Pancreas (tissue), 10 donors: ENCODE measurements around the gene PKD1L1. TPM values are rescaled to one million over a fixed set of nuclear protein-coding genes. Genes with fewer than 3 reads are reported as not detected.

Source experiments
- ATAC-seq, 4 donors: fragments of 200-7000 bp; cut with Tn5 transposase; one replicate each; pipeline versions ENCODE4 v1.8.0 to v1.9.1; 2020; ENCODE audit warnings: mild to moderate bottlenecking in 4 of 4, moderate library complexity in 4 of 4
- DNase-seq, 6 donors: peaks; one replicate each; pipeline ENCODE4 v3.0.0-alpha.2; 2020
- FAIRE-seq: peaks from 2 replicates; lab custom pipeline; 2012; peaks lifted over from hg19 to GRCh38; lab: Jason Lieb, UNC
- H3K27ac ChIP-seq, 4 donors: fragments of 200-600 bp; sonication (generic); 1 replicate in 3 of 4; 2 replicates in 1 of 4; pipeline versions ENCODE4 v1.5.0 to v1.8.0; 2020
- H3K27me3 ChIP-seq, 4 donors: fragments of 200-600 bp; one replicate each; pipeline ENCODE4 v1.8.0; 2021
- H3K36me3 ChIP-seq, 3 donors: fragments of 200-600 bp; sonication (generic) in 1 of 3; one replicate each; pipeline versions ENCODE4 v1.5.0 to v1.8.0; 2020 to 2021
- H3K4me1 ChIP-seq, 3 donors: fragments of 200-600 bp; one replicate each; pipeline ENCODE4 v1.8.0; 2021
- H3K4me3 ChIP-seq, 4 donors: fragments of 200-600 bp; sonication (generic) in 2 of 4; one replicate each; pipeline versions ENCODE4 v1.5.0 to v1.8.0; 2020 to 2021
- H3K9me3 ChIP-seq, 4 donors: fragments of 200-600 bp; one replicate each; pipeline ENCODE4 v1.8.0; 2021
- CTCF ChIP-seq, 4 donors: fragments of 200-600 bp; sonication (generic) in 3 of 4; IDR thresholded peaks; one replicate each; pipeline versions ENCODE4 v1.5.0 to v1.8.0; 2021; ENCODE audit warnings: antibody characterized with exemption in 4 of 4
- WGBS, 2 donors: extraction: QIAGEN DNeasy Blood & Tissue Kit; methylation state at CpG; one replicate each; pipeline ENCODE4 v1.1.7; 2013; 5-methylcytosine and 5-hydroxymethylcytosine counted together
- intact Hi-C, 3 donors: fragments of 100-400 bp; cut with DNase I; formaldehyde crosslinking; loops; one replicate each; pipeline versions ENCODE4 v1.11.1 to v1.14.2; 2022
- polyA plus RNA-seq, 2 donors: library from polyadenylated mRNA; stranded (reverse); fragments of 200-250 nt; gene quantifications; one replicate each; pipeline ENCODE4 v1.2.3, GENCODE V29; 2013
- total RNA-seq, 6 donors: library from RNA; stranded (reverse); fragmentation: NEBNext Ultra II Directional in 4 of 6; extraction: Animal tissue kit (Norgen Biotek cat#: 25700) in 4 of 6; gene quantifications; one replicate each; pipeline versions ENCODE4 v1.2.1 to v1.2.4, GENCODE V29; 2021 to 2023
- donor health status: healthy with polysubstance abuse.
- donor health status: DM: no; HTN: no; CAD: no; lungs with moderate emphysema.
- donor health status: DM: no; HTN: no; CAD: no.
- donor health status: control.
- donor health status: control.
- donor health status: Bipolar disorder and iron deficiency.
- donor health status: DM: yes; HTN: yes; CAD: no.
- donor health status: DM: no; HTN: no; CAD: no.
- donor health status: DM: no; HTN: no; CAD: no.
- donor health status: DM: yes; HTN: yes; CAD: no.

The PKD1L1 gene
- total and polyA plus RNA-seq, 8 donors: 0.03 to 0.54 (median 0.13) TPM

GRCh38 chr7:47905076-47905920, 43.0 kb downstream of the PKD1L1 start:
- ATAC-seq: no peak
- intact Hi-C loops: no loop called here
- DNase-seq: no peak
- H3K9me3 ChIP-seq: no peaks in the 10 kb centered on the region
- H3K27ac ChIP-seq: no peak overlapping the region
- TF ChIP-seq CTCF (IDR thresholded peaks at IDR 0.05): no peak
- no peak overlapping the region for H3K4me3 ChIP-seq
- no peaks in the 10 kb centered on the region for H3K27me3 ChIP-seq
- no peaks in the 10 kb centered on the region for H3K36me3 ChIP-seq
- 79 to 82% methylated on average over 10 of the region's 10 CpGs for WGBS, 2 donors
- FAIRE-seq: no peak
- peaks cover 0 to 12% (median 4%) of the 10 kb centered on the region in 3 donors for H3K4me1 ChIP-seq

DNA sequence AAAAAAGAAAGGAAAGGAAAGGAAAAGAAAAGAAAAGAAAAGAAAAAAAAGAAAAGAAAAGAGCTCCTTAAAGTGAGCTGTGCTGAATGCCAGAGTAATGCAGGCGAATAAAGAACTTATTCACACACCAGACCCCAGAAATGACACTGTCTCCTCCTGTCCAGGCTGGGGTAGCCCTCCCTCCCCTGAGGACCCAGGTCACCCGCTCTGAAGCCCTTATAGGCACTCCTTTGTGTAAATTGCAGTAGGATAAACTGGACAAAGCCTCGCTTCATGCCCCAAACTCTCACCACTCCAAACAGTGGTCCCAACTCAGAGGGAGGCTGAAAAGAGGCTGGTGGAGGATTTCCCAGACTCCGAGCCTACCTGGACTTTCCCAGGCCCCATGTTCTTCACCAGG, 46.3 kb downstream of the PKD1L1 start:
- Histone ChIP-seq H3K27ac (no peak overlapping the region), H3K4me3 (no peak overlapping the region), H3K27me3 (no peaks in the 10 kb centered on the region), H3K9me3 (no peaks in the 10 kb centered on the region), H3K36me3 (no peaks in the 10 kb centered on the region), H3K4me1 (peaks cover 0 to 6% (median 4%) of the 10 kb centered on the region in 3 donors)
- ATAC-seq: no peak
- no peak for FAIRE-seq
- 87 to 93% methylated on average over 4 of the region's 4 CpGs for WGBS, 2 donors
- no peak for TF ChIP-seq CTCF (IDR thresholded peaks at IDR 0.05)
- intact Hi-C loops: no loop called here
- no peak for DNase-seq

DNA sequence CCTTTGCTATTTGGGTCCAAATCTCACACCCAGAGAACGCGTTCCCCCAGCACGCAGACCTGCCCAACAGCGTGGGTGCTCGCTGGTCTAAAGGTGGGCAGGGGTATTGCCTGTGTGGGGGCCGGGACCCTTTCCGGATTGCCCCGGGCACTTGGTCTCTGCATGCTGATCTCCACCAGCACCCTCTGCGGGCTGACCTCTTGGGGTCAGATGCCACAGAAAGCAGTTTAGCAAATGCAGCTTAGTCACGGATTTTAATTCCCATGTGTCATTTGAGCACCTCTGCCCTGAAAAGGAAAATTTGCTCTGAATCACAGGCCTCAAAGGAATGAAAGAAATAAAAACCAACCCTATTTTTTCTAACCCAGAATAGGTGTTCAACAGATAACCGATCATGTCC, 46.7 kb downstream of the PKD1L1 start:
- ATAC-seq (no peak), DNase-seq (no peak), FAIRE-seq (no peak)
- Histone ChIP-seq H3K4me3 (no peak overlapping the region), H3K36me3 (no peaks in the 10 kb centered on the region), H3K27ac (no peak overlapping the region), H3K27me3 (no peaks in the 10 kb centered on the region), H3K9me3 (no peaks in the 10 kb centered on the region), H3K4me1 (peaks cover 0 to 1% (median under 1%) of the 10 kb centered on the region in 3 donors)
- no peak for TF ChIP-seq CTCF (IDR thresholded peaks at IDR 0.05)
- intact Hi-C loops: no loop called here
- 86 to 88% methylated on average over 11 of the region's 11 CpGs for WGBS, 2 donors

GRCh38 chr7:47897831-47898230, 50.4 kb downstream of the PKD1L1 start:
- H3K36me3 ChIP-seq: no peaks in the 10 kb centered on the region
- 57% methylated on average over 4 of the region's 4 CpGs for WGBS, 2 donors
- no peak overlapping the region for H3K27ac ChIP-seq
- no peaks in the 10 kb centered on the region for H3K9me3 ChIP-seq
- TF ChIP-seq CTCF (IDR thresholded peaks at IDR 0.05): no peak
- H3K4me3 ChIP-seq: no peak overlapping the region
- no peak for DNase-seq
- no peaks in the 10 kb centered on the region for H3K4me1 ChIP-seq
- no peaks in the 10 kb centered on the region for H3K27me3 ChIP-seq
- FAIRE-seq: no peak
- intact Hi-C loops: no loop called here
- ATAC-seq: no peak

GRCh38 chr7:47896809-47897423, 51.4 kb downstream of the PKD1L1 start:
- ATAC-seq: no peak
- no peaks in the 10 kb centered on the region for H3K36me3 ChIP-seq
- no peaks in the 10 kb centered on the region for H3K4me1 ChIP-seq
- WGBS, 2 donors: 60 to 64% methylated on average over 9 of the region's 9 CpGs
- no peak for DNase-seq
- H3K4me3 ChIP-seq: no peak overlapping the region
- no peak for FAIRE-seq
- intact Hi-C loops: no loop called here
- no peak overlapping the region for H3K27ac ChIP-seq
- no peak for TF ChIP-seq CTCF (IDR thresholded peaks at IDR 0.05)
- no peaks in the 10 kb centered on the region for H3K27me3 ChIP-seq
- no peaks in the 10 kb centered on the region for H3K9me3 ChIP-seq
